ENCODE results near the gene RIIAD1.

- TF ChIP-seq, protein P1, sequence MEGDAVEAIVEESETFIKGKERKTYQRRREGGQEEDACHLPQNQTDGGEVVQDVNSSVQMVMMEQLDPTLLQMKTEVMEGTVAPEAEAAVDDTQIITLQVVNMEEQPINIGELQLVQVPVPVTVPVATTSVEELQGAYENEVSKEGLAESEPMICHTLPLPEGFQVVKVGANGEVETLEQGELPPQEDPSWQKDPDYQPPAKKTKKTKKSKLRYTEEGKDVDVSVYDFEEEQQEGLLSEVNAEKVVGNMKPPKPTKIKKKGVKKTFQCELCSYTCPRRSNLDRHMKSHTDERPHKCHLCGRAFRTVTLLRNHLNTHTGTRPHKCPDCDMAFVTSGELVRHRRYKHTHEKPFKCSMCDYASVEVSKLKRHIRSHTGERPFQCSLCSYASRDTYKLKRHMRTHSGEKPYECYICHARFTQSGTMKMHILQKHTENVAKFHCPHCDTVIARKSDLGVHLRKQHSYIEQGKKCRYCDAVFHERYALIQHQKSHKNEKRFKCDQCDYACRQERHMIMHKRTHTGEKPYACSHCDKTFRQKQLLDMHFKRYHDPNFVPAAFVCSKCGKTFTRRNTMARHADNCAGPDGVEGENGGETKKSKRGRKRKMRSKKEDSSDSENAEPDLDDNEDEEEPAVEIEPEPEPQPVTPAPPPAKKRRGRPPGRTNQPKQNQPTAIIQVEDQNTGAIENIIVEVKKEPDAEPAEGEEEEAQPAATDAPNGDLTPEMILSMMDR (IDR thresholded peaks at IDR 0.05): no peak
- no peak for TF ChIP-seq POLR2A (IDR thresholded peaks at IDR 0.05; ENCODE audit: low read depth)
- no peak for TF ChIP-seq EP300 (IDR thresholded peaks at IDR 0.05)
- no peak for TF ChIP-seq POLR2AphosphoS5 (IDR thresholded peaks at IDR 0.05)
These were observed 10.1 kb upstream of the RIIAD1 start for GRCh38 chr1:151711044-151711800.
